GM04504 (cell line): ENCODE measurements around the gene TNFRSF8.
"Not testable (repeated sequence)": the region's sequence is repeated elsewhere in the genome, so short reads cannot be mapped to it uniquely, and the experiment has no call there.

Experiments
- DNase-seq: peaks from one replicate; pipeline ENCODE4 v3.0.0-alpha.2; 2012; ENCODE audit warnings: low read depth

The TNFRSF8 gene

DNA sequence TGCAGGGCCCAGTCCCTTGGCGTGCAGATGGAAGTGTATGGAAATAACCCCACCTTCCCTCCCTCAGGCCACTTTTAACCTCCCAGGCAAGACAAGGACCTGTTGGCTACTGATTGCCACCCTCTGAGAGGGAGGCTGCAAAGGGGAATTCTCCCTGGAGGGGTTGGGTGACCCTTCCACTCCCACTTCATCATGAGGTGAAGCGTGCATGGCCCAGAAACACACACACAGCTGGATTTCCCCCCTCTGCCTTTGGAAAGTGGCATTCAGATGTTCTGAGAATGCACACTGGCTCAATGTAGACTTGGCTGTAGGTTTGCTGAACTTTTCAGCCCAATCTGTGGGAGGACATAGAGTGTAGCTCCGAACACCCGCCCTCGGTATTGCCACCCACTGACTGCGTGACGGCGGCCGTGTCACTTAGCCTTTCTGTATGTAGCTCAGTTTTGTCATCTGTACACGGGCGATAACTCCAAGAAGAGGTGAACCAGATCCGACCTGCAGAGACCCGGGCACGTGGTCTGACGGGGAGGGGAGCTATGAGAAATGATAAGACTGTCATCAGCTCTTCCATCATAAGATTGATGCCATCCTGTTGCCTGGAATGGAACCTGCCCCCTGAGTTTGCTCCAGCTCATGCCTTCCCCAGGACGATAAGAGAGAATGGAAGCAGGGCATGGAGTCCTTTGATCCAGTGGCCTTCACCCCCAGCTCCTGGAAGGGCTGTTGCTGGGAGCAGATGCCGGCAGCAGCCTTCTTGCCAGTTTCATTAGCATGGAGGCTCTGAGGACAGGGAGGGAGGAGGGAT is 24.5 kb upstream of the TNFRSF8 start:
- no peak for DNase-seq

- DNase-seq: no peak
Measured at GRCh38 chr1:12039164-12039525, 24.0 kb upstream of the TNFRSF8 start.

DNA sequence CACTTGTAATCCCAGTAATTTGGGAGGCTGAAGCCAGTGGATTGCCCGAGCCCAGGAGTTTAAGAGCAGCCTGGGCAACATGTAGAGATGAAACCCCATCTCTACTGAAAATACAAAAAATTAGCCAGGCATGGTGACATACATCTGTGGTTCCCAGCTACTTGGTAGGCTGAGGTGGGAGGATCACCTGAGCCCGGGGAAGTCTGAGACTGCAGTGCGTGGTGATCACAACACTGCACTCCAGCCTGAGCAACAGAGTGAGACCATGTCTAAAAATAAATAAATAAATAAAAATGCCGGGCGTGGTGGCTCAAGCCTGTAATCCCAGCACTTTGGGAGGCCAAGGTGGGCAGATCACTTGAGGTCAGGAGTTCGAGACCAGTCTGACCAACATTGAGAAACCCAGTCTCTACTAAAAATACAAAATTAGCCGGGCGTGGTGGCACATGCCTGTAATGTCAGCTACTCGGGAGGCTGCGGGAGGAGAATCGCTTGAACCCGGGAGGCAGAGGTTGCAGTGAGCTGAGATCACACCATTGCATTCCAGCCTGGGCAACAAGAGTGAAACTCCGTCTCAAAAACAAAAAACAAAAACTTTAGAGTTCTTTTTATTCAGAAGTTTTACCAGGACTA is 23.2 kb upstream of the TNFRSF8 start:
- not testable (repeated sequence) for DNase-seq

- peak; percentile 89 for DNase-seq
Measured at GRCh38 chr1:12040457-12041051, 22.5 kb upstream of the TNFRSF8 start.

DNA sequence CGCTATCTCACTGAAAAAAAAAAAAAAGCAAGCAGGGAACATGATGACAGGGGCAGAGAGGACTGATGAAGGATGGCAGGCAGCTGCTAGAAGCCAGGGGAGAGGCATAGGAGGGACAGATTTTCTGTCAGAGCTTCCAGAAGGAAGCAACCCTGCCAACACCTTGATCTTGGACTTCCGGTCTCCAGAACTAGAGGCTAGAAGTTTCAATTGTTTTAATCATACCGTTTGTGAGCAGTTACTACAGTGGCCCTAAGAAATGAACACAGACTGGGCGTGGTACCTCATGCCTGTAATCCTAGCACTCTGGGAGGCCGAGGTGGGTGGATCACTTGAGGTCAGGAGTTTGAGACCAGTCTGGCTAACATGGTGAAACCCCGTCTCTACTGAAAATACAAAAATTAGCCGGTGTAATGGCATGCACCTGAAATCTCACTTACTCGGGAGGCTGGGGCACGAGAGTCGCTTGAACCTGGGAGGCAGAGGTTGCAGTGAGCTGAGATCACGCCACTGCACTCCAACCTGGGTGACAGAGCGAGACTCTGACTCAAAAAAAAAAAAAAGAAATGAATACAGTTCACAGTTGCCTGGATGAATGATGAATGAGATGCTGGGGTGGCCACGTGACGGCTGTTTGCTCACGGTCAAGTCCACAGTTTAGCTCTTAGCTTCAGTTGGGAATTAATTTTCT is 18.8 kb upstream of the TNFRSF8 start:
- not testable (repeated sequence) for DNase-seq

DNA sequence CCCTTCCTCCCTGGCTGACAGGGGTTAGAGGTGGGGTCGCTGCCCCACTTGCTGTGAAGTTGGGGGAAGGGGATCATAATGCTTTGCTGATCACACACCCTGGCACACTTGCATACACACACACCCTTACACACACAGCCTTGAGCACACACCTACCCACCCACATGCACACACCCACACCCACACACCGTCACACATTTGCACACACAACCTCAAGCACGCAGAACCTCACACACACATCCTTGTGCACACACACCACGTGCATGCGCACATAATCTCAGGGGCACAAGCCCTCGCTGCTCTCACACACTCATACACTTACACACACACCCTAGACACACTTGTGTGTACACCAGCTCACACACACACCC is 16.4 kb upstream of the TNFRSF8 start:
- DNase-seq: no peak

DNA sequence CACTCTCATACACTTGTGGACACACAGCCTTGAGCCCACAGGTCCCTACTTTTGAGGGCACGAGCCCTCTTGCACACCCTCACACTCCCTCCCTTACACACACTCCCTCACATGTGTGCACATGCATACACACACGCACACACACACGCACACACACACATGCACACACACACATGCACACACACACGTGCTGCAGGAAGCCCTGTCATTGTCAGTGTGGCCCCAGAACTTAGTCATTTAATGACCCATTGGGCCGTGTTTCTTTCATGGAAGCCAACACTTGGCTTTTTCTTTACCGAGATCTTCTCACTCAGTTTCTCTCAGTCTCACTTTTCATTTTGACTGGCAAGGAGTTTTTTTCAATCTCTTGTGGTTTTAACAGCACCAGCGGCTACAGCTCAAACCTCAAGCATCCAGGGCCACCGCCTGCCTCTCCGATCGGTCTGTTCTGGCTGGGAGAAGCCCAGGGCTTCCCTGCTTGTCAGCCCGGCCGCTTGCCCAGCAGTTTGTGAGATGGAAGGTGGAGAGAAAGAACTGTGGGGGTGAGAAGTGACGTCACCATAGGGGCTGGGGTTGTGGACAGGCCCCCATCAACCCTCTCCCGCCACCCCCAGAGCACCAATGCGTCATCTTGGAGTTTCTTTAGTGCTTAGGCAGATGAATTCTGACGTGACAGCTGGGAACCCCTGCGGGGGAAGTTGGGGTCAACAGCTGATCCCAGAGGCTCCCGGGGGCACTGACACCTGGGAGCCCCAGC is 15.8 kb upstream of the TNFRSF8 start:
- no peak for DNase-seq

- DNase-seq: no peak
Measured at GRCh38 chr1:12048372-12048771, 14.7 kb upstream of the TNFRSF8 start.

GRCh38 chr1:12049616-12050015 is 13.5 kb upstream of the TNFRSF8 start:
- DNase-seq: no peak

DNA sequence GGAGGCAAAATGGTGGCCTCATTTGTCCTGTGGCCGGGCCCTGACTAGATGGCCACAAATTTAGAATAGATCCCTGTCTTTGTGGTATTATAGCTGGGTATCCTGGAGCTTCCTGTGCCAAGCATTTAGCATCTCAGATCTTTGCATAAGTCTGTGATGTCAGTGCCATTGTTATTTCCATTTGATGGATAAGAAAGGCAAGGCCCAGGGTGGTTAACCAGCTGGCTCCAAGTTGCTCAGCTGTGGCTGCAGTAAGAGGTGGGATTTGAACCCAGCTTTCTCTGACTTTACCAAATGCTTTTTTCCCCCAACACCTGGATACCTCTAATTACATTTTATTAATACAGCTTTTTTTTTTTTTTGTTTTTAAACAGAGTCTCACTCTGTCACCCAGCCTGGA is 11.7 kb upstream of the TNFRSF8 start:
- no peak for DNase-seq

DNA sequence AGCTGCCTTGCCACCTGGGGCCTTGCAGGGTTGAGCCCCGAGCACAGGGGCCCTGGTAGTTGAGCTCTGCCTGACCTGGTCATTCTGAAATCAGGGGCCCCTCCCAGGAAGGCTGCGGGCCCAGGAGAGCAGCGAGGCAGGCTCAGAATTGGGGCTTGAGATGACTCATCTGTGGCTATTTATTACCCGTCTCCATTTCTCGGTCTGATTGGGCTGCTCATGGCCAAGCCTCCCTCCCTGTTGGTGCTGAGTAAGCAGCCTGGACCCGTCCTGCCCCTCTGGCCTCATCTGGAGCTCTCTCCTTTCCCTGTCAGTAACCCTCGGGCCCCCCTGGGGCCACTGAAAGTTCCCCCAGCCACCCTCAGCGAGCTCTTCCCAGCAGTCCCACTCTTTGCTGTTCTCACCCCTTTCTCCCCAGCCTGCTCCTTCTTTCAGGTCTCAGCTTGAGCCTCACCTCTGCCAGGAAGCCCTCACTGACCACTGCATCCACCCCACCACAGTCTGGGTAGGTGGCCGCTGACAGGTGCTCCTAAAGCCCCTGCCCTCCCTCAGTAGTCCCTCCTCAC is 11.0 kb upstream of the TNFRSF8 start:
- DNase-seq: peak; percentile 63

DNA sequence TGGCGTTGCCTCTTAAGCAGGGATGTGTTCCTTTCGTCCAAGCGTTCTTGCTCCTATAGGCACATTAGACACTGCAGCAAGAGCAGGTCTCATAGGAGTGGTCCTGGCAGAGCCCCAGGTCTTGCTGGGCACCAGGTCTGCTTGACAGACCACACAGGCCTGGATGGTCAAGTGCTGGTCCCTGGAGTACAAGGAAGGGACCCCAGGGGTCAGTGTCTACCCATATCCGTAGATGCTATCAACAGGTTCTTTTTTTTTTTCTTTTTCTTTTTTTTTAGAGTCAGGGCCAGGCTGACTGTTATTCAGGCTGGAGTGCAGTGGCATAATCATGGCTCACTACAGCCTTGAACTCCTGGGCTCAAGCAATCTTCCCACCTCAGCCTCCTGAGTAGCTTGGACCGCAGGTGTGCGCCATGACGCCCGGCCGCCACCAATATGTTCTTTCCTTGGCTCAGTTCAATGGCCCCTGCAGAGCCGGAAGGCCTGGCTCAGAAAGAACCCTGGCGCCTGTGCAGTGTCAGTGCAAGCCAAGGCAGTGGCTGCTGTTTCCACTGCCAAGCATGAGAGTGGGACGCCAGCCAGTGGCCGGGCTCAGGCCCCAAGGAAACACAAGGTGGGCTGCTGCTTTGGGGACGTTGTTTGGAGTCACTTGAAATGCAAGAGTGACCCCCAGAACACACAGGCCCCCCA is 10.0 kb upstream of the TNFRSF8 start:
- no peak for DNase-seq

DNA sequence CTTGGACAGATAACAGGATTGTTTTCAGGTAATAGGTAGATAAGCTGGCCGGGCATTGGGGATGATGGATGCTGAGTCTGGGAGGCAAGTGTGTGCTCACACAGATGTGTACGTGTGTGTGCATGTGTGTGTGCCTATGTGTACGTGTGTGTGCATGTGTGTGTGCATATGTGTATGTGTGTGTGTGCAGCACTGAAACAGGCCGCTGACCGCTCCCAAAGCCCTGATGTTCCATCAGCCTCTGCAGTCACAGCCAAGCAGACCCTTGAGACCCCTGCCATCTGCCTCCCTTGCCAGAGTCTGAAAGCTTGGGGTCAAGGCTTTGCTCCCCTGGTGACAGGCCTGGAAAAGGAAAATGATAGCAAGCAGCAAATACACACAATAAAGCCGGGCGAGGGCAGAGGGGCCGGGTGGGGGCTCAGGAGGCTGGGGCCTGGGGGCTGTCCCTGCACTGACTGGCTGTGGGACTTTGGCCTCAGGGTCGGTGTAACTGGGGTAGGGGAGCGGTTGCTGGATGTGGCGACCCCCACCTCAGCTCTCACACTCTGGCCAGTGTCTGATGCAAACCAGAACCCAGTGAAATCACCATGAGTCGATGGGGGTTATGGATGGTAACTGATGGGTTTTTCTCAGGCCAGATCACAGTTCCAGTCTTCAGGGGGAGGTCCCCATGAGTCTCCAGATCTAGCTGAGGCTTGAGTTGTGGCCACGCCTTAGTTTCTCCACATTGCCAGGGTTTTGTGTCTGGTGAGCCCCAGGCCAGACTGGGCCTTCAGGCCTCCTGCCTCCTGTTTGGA is 9.2 kb upstream of the TNFRSF8 start:
- no peak for DNase-seq

DNA sequence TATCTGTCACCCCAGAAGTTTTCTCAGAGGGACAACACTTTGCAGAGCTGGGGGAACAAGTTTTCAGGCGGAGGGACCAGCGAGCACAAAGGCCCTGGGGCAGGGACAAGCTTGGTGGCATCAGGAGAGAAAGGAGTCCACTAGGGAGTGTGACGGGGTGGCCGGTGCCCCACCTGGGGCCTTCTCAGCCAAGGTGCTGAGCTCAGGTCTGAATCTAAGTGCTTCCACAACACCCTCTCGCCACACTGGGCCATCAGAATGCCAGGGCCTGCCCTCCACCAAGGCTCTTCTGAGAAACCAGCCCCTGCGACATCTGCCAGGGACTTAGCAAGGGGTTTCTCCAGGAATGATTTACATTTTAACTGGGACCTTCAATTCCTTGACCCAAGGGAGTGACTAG is 7.8 kb upstream of the TNFRSF8 start:
- DNase-seq: no peak

DNA sequence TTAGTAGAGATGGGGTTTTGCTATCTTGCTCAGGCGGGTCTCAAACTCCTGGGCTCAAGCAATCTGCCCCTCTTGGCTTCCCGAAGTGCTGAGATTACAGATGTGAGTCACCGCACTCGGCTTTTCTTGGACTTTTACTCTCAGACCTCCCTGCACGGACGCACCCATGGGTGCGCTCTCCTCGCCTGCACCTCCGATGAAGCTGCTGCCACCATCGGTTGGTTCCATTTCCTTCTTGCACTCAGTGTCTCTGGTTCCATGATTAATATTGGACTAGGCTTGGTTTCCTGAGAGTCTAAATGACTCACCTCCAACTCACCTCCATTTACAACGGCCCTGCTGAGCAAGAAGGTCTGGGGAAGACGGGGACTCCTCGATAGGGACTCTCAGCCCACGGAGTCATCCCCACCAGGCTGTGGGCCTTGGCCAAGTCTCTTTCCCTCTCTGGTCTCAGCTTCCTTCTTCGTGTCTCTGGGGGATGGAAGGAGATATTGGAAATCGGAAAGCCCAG is 6.7 kb upstream of the TNFRSF8 start:
- DNase-seq: no peak

GRCh38 chr1:12057382-12057781 is 5.7 kb upstream of the TNFRSF8 start:
- no peak for DNase-seq

- no peak for DNase-seq
Measured at GRCh38 chr1:12057940-12058687, 5.0 kb upstream of the TNFRSF8 start.

DNA sequence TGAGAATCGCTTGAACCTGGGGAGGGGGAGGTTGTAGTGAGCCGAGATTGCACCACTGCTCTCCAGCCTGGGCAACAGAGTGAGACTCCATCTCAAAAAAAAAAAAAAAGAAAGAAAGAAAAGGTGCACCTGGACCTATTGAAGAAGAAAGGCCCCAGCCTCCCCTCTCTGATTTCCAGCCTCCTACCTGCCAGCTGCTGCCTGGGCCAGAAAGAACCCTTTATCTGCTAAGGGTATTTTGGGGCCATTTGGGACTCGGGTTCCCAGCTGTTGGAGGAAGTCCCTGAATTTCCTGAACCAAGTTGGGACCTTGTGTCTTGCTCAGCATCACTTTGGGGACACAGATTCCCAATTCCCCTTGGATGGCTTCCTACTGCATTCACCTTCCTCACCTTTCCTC is 3.9 kb upstream of the TNFRSF8 start:
- no peak for DNase-seq

GRCh38 chr1:12059722-12060464 is 3.2 kb upstream of the TNFRSF8 start:
- no peak for DNase-seq
